OCI-LY1 (cell line): ENCODE data around the gene NFAM1.

Experiments
- H2AFZ ChIP-seq: fragments of 200-600 bp; sonication (generic), shearing (Covaris generic); 2 replicates; pipeline ENCODE4 v1.6.0; 2014; ENCODE audit warnings: antibody characterized with exemption, mild to moderate bottlenecking, low read length
- H3F3A ChIP-seq: fragments of 200-600 bp; sonication (generic), shearing (Covaris generic); 2 replicates; pipeline ENCODE4 v1.6.0; 2014; ENCODE audit warnings: mild to moderate bottlenecking, antibody characterized with exemption, low read length, moderate library complexity; ENCODE audit not compliant: insufficient read depth
- H3K27ac ChIP-seq: fragments of 200-600 bp; sonication (generic); 2 replicates; pipeline ENCODE4 v1.5.1; 2014; ENCODE audit warnings: low read length, mixed run types, mild to moderate bottlenecking, low read depth; ENCODE audit not compliant: poor library complexity, severe bottlenecking
- H3K27me3 ChIP-seq: fragments of 200-600 bp; sonication (generic); 2 replicates; pipeline ENCODE4 v1.6.0; 2014; ENCODE audit warnings: antibody characterized with exemption, mild to moderate bottlenecking, low read length, moderate library complexity; ENCODE audit not compliant: insufficient read depth
- H3K36me3 ChIP-seq: fragments of 200-600 bp; sonication (generic); 2 replicates; pipeline ENCODE4 v1.6.1; 2014; ENCODE audit warnings: mild to moderate bottlenecking, antibody characterized with exemption, low read length, moderate library complexity, mixed read lengths; ENCODE audit not compliant: insufficient read depth
- H3K4me1 ChIP-seq: fragments of 200-600 bp; sonication (generic); 2 replicates; pipeline ENCODE4 v1.5.1; 2014; ENCODE audit warnings: mild to moderate bottlenecking, low read length, moderate library complexity; ENCODE audit not compliant: insufficient read depth, severe bottlenecking
- H3K4me2 ChIP-seq: fragments of 200-600 bp; sonication (generic), shearing (Covaris generic); 2 replicates; pipeline ENCODE4 v1.6.1; 2014; ENCODE audit warnings: low read length
- H3K4me3 ChIP-seq: fragments of 200-600 bp; sonication (generic); 2 replicates; pipeline ENCODE4 v1.5.1; 2014; ENCODE audit warnings: low read length, low read depth, mild to moderate bottlenecking, mixed read lengths; ENCODE audit not compliant: poor library complexity, severe bottlenecking
- H3K79me2 ChIP-seq: fragments of 200-600 bp; shearing (Covaris generic); 2 replicates; pipeline ENCODE4 v1.6.1; 2016; ENCODE audit warnings: mixed run types, low read length, mixed read lengths; ENCODE audit not compliant: insufficient read depth
- H3K9ac ChIP-seq: fragments of 200-600 bp; sonication (generic), shearing (Covaris generic); 2 replicates; pipeline ENCODE4 v1.6.1; 2014; ENCODE audit warnings: mild to moderate bottlenecking, low read length, mixed read lengths
- H3K9me2 ChIP-seq: fragments of 200-600 bp; sonication (generic), shearing (Covaris generic); 2 replicates; pipeline ENCODE4 v1.6.1; 2014; ENCODE audit warnings: low read depth, mild to moderate bottlenecking, low read length, mixed read lengths
- H3K9me3 ChIP-seq: fragments of 200-600 bp; shearing (Covaris generic); 2 replicates; pipeline ENCODE4 v1.6.1; 2014; ENCODE audit warnings: low read length, mixed read lengths
- H4K20me1 ChIP-seq: fragments of 200-600 bp; sonication (generic), shearing (Covaris generic); 2 replicates; pipeline ENCODE4 v1.6.0; 2016; ENCODE audit warnings: mild to moderate bottlenecking, low read length; ENCODE audit not compliant: insufficient read depth
- CTCF ChIP-seq: fragments of 200-600 bp; sonication (generic), shearing (Covaris generic); IDR thresholded peaks from 2 replicates; pipeline ENCODE4 v1.5.1; 2017; ENCODE audit warnings: mild to moderate bottlenecking, antibody characterized with exemption, low read length, moderate library complexity, mixed read lengths
- EZH2 ChIP-seq: fragments of 200-600 bp; sonication (generic), shearing (Covaris generic); IDR thresholded peaks from 2 replicates; pipeline ENCODE4 v1.8.0; 2017; ENCODE audit warnings: borderline replicate concordance, mixed run types, mild to moderate bottlenecking, antibody characterized with exemption, low read length, moderate library complexity, mixed read lengths

The NFAM1 gene

DNA sequence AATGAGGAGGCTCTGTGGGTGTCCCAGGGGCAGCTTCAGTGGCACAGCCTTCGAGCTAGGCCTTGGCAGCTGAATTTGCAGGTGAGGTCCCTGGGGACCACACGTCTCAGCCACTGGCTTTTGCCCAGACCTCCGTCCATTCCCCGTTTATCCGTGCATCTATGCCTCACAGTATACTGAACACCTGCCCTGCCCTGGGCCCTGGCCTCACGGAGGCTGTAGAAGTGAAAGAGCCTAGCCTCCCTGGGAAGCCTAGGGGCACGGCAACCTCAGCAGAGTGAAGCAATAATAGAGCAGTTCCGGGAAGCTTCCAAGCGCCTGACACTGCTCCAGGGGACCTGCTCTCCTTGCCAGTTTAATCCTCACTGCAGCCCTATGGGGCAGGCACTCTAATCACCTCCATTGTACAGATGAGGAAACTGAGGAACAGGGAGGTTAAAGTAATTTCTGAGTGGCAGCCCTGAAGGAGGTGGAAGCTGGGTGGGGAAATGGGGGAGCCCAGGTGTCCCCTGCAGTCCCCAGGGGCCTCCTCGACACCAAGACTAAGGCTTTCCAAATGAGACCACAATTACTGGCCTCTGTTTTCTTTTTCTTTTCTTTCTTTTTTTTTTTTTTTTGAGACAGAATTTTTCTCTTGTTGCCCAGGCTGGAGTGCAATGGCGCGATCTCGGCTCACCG lies 2.7 kb upstream of the NFAM1 start:
- no peak overlapping the region for H3K4me3 ChIP-seq
- H3K4me1 ChIP-seq = peaks cover 11% of the 10 kb centered on the region
- H4K20me1 ChIP-seq = no peaks in the 10 kb centered on the region
- H3K9ac ChIP-seq = no peak overlapping the region
- peaks cover 10% of the 10 kb centered on the region; the same call in 1 of the 2 replicates for H3K27me3 ChIP-seq
- H3K79me2 ChIP-seq = no peaks in the 10 kb centered on the region
- no peaks in the 10 kb centered on the region for H3K36me3 ChIP-seq
- no peak overlapping the region for H3K4me2 ChIP-seq
- no peaks in the 10 kb centered on the region for H3F3A ChIP-seq
- H3K9me3 ChIP-seq = no peaks in the 10 kb centered on the region
- no peak for TF ChIP-seq CTCF
- no peaks in the 10 kb centered on the region for H3K9me2 ChIP-seq
- H3K27ac ChIP-seq = no peak overlapping the region
- H2AFZ ChIP-seq = no peak overlapping the region

DNA sequence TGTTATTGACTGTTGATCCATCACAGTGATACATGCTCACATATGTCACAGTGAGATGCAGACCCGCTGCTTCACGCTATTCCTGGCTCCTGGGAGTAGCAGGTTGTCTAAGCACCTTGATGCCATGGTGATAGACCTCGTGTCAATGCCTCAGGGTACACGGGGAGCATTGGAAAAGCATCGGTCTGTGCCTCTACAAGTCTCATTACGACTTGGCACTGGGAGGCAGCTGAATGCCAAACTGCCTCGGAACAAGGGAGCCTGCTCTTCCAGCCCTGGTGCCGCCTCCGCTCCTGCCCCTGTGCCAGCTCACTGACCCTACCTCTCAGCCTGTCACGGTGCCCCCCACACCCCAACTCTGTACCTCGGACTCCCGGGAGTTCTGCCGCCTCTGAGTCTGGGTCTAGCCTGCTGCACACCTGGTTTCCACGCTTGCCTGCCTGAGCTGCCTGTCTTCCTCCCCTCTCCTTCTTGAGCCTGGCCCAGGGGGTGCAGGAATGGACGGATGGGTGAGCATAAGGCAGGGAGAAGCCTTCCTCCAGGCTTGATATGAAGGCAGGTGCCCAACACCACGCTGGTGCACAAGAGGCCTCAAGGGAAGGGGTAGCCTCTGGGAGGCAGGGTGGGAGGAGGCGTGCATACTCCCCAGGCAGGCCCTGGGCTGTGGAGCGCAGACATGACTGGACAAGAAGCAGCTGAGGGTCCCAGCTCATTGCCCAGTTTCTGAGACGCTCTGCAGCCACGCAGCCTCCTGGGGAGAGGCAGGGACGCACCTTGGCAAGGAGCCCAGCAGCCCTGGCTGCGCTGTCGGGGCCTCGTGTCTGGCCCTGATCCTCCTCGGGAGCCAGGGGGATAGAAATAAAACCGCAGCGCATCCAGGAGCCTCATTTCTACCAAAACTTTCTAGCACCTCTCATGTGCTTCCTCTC lies 1.8 kb upstream of the NFAM1 start:
- H3K27ac ChIP-seq = no peak overlapping the region
- H2AFZ ChIP-seq = no peak overlapping the region
- H3K9me3 ChIP-seq = no peaks in the 10 kb centered on the region
- no peak overlapping the region for H3K9ac ChIP-seq
- no peaks in the 10 kb centered on the region for H3K36me3 ChIP-seq
- H3K9me2 ChIP-seq = no peaks in the 10 kb centered on the region
- TF ChIP-seq CTCF (no peak), EZH2 (no peak)
- peaks cover 10% of the 10 kb centered on the region; the same call in 1 of the 2 replicates for H3K27me3 ChIP-seq
- no peaks in the 10 kb centered on the region for H3K79me2 ChIP-seq
- peaks cover 7% of the 10 kb centered on the region for H3K4me1 ChIP-seq
- no peaks in the 10 kb centered on the region for H4K20me1 ChIP-seq
- no peak overlapping the region for H3K4me3 ChIP-seq
- no peak overlapping the region for H3K4me2 ChIP-seq
- no peaks in the 10 kb centered on the region for H3F3A ChIP-seq

GRCh38 chr22:42432818-42433217 lies 615 bp upstream of the NFAM1 start:
- H3K4me3 ChIP-seq = no peak overlapping the region

More at GRCh38 chr22:42432818-42433217, 615 bp upstream of the NFAM1 start:
- Histone ChIP-seq H3K4me1 (peaks cover 4% of the 10 kb centered on the region), H3K27ac (no peak overlapping the region), H3K9me2 (no peaks in the 10 kb centered on the region), H3K9me3 (no peaks in the 10 kb centered on the region), H3F3A (no peaks in the 10 kb centered on the region), H4K20me1 (no peaks in the 10 kb centered on the region), H3K79me2 (no peaks in the 10 kb centered on the region), H3K36me3 (no peaks in the 10 kb centered on the region), H2AFZ (no peak overlapping the region), H3K9ac (no peak overlapping the region), H3K27me3 (peaks cover 10% of the 10 kb centered on the region; the same call in 1 of the 2 replicates), H3K4me2 (no peak overlapping the region)
- TF ChIP-seq CTCF (no peak), EZH2 (no peak)
